AG09319 (cell line): ENCODE results near the gene ANLN.

ENCODE experiments used
- DNase-seq: peaks from one replicate; pipeline ENCODE4 v3.0.0-alpha.2; 2010; ENCODE audit warnings: low read depth; ENCODE audit errors: extremely low read depth
- TF ChIP-seq, protein P1 (sequence below): IDR thresholded peaks from 2 replicates; pipeline ENCODE4 v1.5.1; 2011; ENCODE audit warnings: low read depth, mild to moderate bottlenecking, inconsistent platforms, low read length, moderate library complexity

The ANLN gene

DNA sequence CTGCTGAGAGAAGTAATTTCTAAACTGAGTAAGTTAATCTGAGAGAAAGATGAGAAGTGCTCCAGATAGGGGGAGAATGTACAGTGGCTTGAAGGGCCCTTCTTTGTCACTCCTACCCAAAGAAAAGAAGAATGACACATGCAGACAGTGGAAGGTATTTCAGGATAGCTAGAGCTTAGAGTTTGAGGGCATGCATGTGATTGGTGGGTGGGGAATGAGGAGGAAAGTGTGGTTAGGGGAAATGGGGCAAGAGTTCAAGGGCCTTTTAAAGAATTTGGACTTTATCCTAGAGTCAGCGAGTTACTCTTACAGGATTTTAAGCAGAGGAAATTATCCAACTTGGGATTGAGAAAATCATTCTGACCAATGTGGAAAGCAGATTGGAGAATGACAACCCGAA lies 50.0 kb downstream of the ANLN start:
- TF ChIP-seq, protein P1, sequence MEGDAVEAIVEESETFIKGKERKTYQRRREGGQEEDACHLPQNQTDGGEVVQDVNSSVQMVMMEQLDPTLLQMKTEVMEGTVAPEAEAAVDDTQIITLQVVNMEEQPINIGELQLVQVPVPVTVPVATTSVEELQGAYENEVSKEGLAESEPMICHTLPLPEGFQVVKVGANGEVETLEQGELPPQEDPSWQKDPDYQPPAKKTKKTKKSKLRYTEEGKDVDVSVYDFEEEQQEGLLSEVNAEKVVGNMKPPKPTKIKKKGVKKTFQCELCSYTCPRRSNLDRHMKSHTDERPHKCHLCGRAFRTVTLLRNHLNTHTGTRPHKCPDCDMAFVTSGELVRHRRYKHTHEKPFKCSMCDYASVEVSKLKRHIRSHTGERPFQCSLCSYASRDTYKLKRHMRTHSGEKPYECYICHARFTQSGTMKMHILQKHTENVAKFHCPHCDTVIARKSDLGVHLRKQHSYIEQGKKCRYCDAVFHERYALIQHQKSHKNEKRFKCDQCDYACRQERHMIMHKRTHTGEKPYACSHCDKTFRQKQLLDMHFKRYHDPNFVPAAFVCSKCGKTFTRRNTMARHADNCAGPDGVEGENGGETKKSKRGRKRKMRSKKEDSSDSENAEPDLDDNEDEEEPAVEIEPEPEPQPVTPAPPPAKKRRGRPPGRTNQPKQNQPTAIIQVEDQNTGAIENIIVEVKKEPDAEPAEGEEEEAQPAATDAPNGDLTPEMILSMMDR: no peak
- DNase-seq: no peak

DNA sequence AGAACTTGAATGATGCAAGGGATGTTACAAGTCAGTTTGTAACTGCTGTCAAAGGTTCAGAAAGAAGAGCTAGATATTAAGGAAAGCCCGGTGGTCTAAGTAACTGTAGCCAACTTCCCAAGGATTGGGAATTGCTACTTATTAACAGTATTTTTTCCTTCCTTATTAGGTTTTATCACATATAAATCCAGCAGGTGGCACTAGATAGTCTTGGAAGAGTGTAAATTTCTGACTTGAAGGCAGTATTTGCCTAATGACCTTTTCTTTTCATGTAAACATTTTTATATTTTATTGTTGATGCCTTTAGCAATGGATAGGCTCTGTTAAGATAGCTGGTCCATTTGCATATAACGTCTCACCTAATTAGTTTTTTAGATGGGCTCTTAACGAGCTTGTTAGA lies 51.2 kb downstream of the ANLN start:
- DNase-seq: peak; percentile 5
- TF ChIP-seq, protein P1: peak; percentile 45

DNA sequence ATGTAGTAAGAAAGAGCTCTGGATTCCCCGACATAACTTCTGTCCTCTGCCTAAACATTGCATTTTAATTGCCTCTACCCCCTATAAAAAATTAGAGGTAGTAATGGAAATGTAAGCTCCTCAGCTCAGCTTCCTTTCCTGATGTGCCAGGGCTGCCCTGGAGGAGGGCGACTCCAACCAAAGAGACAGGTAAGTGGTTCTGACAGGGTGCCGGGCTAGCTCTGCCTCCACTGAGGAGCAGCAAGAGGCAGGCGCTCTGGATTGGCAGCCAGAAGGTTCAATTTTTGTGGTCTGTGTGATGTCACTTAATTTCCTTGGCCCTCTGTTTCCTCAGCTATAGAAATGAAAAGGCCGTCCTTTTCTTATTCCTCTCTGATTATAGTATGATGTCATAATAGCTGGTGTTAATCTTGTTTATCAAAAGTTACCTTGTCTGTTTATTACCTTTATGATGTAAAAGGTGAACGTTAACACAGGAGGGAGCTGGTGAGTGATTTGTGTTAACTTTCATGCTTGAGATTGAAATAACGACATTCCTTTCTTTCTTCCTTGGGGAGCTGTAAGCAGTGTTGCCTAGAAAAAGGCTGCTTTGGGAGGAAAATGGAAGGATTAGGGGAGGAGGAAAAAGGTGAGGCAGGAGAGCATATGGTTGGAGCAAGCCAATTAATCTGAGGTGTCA lies 51.8 kb downstream of the ANLN start:
- TF ChIP-seq, protein P1: no peak
- DNase-seq: no peak

DNA sequence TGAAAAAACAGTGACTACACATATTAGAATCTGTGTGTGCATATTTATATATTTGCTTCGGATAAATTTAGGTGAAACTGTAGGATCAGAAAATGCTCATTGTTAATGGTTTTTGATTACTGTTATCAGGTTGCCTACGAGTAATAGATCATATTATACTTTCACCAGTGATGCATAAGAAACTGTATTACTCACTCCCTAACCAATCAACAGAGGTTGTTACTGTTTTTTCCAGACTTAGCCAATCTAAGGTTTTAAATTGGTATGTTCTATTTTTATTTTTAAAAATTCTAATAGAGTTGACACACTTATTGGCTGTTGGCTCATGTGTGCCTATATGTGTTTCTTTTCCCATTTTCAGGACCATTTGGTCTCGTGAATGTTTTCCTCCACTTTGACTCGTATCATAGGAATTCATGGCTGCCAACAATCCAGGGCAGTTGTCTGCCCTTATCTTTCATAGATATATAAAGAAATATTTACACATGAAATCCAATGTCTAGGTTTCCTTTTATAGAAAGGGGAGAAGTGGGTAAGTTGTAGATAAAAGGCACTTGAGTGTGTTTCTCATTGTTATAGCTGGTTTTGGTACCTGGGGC lies 59.2 kb downstream of the ANLN start:
- DNase-seq: no peak
- TF ChIP-seq, protein P1: no peak

DNA sequence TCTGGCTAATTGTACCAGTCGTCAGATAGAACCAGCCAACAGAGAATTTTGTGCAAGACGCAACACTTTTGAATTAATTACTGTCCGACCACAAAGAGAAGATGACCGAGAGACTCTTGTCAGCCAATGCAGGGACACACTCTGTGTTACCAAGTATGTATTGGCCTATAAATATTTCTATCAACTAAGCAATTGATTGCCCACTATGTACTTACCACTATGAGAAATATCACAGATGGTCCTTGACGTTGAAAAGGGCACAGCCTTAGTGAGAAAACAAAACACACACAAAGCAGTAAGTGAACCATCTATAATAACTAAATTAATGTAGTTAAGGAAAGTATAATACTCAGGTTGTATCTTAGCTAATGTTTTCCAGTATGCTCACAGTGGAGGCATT lies 60.0 kb downstream of the ANLN start:
- TF ChIP-seq, protein P1: no peak
- DNase-seq: no peak

DNA sequence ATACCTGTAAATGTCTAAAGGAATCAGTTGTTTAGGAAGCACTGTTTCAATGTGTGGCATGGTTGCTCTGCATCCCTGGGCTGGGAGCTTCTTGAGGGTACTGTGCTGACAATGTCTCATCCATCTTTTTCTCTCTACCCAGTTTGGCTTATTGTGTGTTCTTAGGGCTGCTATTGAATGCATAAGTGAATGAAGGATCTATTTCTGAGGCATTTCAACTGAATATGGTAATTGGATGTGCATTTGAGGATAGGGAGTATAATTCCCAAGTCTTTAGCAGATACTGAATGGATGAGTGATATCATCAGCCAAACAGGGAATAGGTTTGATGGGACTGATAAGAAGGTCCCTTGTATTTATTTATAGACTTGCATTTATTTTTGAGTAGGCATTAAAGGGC lies 64.1 kb downstream of the ANLN start:
- no peak for DNase-seq
- TF ChIP-seq, protein P1: no peak

DNA sequence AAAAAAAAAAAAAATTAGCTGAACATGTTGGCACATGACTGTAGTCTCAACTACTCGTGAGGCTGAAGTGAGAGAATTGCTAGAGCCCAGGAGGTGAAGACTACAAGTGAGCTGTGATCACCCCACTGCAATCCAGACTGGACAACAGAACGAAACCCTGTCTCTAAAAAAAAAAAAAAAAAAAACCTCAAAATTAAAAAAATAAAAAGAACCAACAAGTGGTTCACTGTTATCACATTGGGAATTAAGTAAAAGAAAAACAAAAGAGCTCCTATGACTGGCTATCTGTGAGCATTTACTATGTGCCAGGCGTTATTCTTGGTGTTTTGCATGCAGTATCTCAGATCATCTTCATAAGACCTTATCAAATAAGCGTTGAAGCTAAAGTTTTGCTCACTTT lies 66.0 kb downstream of the ANLN start:
- no peak for DNase-seq

More for the DNA sequence above, 66.0 kb downstream of the ANLN start:
- TF ChIP-seq, protein P1: no peak
